Peyer's patch (tissue), 4 donors: ENCODE data around the gene JDP2.

Experiments used
- POLR2A ChIP-seq, 2 donors: fragments of 450-650 bp; IDR thresholded peaks; one replicate each; pipeline ENCODE4 v1.5.1; 2017; ENCODE audit warnings: antibody characterized with exemption in 2 of 2, mild to moderate bottlenecking in 2 of 2, moderate library complexity in 2 of 2
- TF ChIP-seq, protein P1 (sequence below), 6 experiments: fragments of 450-650 bp in 4 of 6; fragments of 200-600 bp in 2 of 6; sonication (generic) in 1 of 6; IDR thresholded peaks; one replicate each; pipeline ENCODE4 v1.5.1; 2017 to 2019; ENCODE audit warnings: antibody characterized with exemption in 6 of 6, mild to moderate bottlenecking in 3 of 6, moderate library complexity in 1 of 6

DNA sequence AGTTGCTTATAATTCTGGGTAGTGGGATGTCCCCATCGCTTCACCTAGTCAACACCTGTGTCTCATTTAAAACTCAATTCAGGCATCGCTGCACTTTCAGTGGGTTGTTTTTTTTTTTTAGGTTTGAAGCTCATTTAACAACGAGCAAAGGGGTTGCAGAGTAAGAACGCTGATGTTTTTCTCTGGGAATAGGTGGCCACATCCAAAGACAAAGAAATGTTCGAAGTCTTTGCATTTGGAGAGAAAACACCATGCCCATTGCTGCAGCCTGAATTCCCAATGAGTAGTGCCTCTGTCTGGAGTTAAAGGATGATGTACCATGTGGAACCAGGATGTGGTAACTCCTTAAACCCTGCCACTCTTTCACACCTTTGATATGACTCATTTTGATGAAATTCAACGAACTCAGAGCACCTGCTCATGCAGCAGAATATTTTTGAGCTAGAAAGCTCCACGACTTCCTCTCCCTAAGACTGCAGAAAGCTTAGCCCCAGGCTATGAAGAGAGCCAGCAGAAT, 59.4 kb downstream of the JDP2 start:
- TF ChIP-seq, protein P1, sequence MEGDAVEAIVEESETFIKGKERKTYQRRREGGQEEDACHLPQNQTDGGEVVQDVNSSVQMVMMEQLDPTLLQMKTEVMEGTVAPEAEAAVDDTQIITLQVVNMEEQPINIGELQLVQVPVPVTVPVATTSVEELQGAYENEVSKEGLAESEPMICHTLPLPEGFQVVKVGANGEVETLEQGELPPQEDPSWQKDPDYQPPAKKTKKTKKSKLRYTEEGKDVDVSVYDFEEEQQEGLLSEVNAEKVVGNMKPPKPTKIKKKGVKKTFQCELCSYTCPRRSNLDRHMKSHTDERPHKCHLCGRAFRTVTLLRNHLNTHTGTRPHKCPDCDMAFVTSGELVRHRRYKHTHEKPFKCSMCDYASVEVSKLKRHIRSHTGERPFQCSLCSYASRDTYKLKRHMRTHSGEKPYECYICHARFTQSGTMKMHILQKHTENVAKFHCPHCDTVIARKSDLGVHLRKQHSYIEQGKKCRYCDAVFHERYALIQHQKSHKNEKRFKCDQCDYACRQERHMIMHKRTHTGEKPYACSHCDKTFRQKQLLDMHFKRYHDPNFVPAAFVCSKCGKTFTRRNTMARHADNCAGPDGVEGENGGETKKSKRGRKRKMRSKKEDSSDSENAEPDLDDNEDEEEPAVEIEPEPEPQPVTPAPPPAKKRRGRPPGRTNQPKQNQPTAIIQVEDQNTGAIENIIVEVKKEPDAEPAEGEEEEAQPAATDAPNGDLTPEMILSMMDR (IDR thresholded peaks at IDR 0.05), result no peak
- no peak for TF ChIP-seq POLR2A (IDR thresholded peaks at IDR 0.05)
